HG02943 (cell line): ENCODE measurements around the gene PTRH1.

Experiments
- ATAC-seq: cut with Tn5 transposase; IDR thresholded peaks from one replicate; pipeline ENCODE4 v1.9.1; 2021; ENCODE audit warnings: mild to moderate bottlenecking, low read depth, moderate library complexity; ENCODE audit not compliant: unreplicated experiment

The PTRH1 gene

GRCh38 chr9:127673234-127673633, 42.2 kb downstream of the PTRH1 start:
- no peak for ATAC-seq

DNA sequence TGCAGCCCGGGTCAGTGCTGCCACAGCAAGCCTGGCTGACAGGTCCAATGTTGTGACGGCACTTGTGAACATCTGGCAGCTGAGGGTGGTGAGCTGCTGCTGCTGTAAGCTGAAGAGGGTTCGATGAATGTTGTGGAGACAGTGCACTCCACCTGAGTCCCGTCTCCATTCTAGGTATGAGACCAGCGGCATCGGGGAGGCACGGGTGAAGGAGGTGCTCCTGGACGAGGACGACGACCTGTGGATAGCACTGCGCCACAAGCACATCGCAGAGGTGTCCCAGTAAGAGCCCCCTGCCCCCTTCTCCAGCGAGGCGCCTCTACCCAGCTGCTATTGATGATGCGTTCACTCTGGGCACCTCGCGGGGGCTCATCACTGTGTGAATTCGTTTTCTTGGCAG, 47.6 kb downstream of the PTRH1 start:
- ATAC-seq: no peak

DNA sequence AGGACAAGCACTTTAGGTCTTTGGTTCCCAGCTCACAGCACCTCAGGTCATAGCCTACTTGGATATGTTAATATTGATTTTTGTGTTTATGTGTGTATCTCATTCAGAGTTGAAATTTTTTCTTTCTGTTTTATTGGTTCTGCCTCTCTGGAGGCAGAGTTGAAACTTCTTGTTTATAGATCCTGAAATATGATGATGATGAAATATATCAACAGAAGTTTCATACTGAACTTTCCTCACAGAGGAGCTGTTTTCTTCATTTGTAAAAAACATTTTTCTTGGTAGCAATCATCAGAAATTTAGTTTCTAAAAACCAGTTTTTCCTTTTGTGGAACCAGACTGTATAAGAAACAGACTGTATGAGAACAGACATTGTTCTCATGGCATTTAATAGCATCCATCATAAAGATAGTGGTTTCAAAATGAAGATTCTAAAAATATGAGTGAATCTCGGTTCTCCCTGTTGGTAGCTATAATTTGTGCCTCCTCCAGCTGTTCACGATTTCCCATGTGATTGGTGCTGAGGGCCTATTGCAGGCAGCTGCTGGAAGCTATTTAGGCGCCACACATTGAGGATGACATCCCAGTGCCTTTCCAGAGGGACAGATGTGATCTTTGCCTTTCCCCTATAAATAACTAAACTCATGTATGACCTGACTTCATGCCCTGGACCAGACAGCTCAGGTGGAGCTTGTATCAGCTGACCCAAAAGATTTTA, 48.2 kb downstream of the PTRH1 start:
- no peak for ATAC-seq

DNA sequence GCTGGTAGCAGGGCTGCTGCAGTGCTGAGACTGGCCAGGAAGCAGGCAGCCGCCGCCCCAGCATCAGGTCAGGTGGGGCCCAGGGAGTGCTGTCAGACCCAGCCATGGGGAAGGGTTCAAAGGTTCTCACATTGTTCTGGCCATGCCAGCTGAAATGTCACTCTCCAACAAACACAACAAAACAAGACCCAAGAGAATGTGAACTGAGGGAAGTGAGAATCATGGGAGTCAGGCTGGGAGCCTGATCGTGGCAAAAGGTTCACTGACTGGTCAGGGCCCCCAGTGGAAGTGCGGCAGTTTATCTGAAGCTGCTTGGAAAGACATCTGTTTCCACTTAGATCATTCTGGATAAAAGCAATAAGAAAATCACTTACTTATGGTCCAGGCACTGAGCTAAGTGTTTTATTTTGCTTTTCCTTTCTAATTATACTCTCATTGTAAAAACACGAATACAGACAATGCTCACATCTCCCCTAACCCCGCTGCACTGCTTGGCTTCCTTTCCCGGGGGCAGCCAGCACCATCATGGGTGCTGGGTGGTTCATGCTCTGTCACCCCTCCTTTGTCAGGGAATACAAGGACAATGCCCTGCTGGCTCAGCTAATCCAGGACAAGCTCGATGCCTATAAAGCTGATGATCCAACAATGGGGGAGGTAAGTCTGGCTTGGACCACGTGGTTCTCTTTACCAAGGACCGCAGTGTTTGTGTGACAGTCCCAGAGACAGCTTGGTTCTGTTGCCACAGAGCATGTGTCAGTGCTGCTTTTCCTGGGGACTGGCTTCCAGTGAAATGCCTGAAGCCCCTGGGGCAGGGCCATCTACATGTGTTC, 50.6 kb downstream of the PTRH1 start:
- no peak for ATAC-seq

DNA sequence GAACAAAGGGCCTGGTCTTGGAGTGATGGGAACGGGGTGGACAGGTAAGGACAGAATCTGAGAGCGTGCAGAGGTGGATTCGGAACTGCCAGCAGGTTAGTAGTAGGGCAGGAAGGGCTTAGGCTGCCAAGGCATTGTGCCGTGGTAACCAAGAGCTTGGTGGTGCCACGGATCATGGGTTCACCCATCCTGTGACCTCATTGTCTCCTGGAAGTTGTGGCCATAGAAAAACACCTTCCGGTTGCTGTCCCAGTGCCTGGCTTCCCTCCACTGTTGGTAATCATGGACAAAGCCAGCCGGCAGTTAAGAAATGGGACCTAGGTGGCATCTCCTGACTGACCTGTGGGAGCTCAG, 51.2 kb downstream of the PTRH1 start:
- no peak for ATAC-seq
